Measurements from ENCODE around the gene SLC35D2.

Gene SLC35D2

GRCh38 chr9:96394832-96395496 lies 11.5 kb upstream of the SLC35D2 start:
- no peak overlapping the region for H3K4me3 ChIP-seq (ENCODE audit: low read depth, low read length)
- no peak for TF ChIP-seq MAX (IDR thresholded peaks at IDR 0.05; ENCODE audit: low read depth, low read length)
- no peak for TF ChIP-seq POLR2A (IDR thresholded peaks at IDR 0.05; ENCODE audit: extremely low read depth, insufficient read length)
- TF ChIP-seq CTCF (IDR thresholded peaks at IDR 0.05; ENCODE audit: low read depth, low read length), result no peak
- TF ChIP-seq MYC (IDR thresholded peaks at IDR 0.05; ENCODE audit: low read depth, low read length), result no peak

GRCh38 chr9:96392263-96392662 lies 8.8 kb upstream of the SLC35D2 start:
- no peak overlapping the region for H3K4me3 ChIP-seq (ENCODE audit: low read depth, low read length)
- no peak for TF ChIP-seq MYC (IDR thresholded peaks at IDR 0.05; ENCODE audit: low read depth, low read length)
- TF ChIP-seq CTCF (IDR thresholded peaks at IDR 0.05; ENCODE audit: low read depth, low read length), result no peak
- TF ChIP-seq POLR2A (IDR thresholded peaks at IDR 0.05; ENCODE audit: extremely low read depth, insufficient read length), result no peak
- TF ChIP-seq MAX (IDR thresholded peaks at IDR 0.05; ENCODE audit: low read depth, low read length), result no peak
- no peak for DNase-seq (ENCODE audit: low read depth)

More at GRCh38 chr9:96394832-96395496, 11.5 kb upstream of the SLC35D2 start:
- DNase-seq (ENCODE audit: low read depth), result no peak

GRCh38 chr9:96391021-96391765 lies 7.7 kb upstream of the SLC35D2 start:
- TF ChIP-seq CTCF (IDR thresholded peaks at IDR 0.05; ENCODE audit: low read depth, low read length) (no peak), POLR2A (IDR thresholded peaks at IDR 0.05; ENCODE audit: extremely low read depth, insufficient read length) (no peak)
- no peak overlapping the region for H3K4me3 ChIP-seq (ENCODE audit: low read depth, low read length)
- no peak for DNase-seq (ENCODE audit: low read depth)

- no peak for TF ChIP-seq MAX (IDR thresholded peaks at IDR 0.05; ENCODE audit: low read depth, low read length)
- TF ChIP-seq MYC (IDR thresholded peaks at IDR 0.05; ENCODE audit: low read depth, low read length), result no peak
- TF ChIP-seq CTCF (IDR thresholded peaks at IDR 0.05; ENCODE audit: low read depth, low read length), result no peak
- TF ChIP-seq POLR2A (IDR thresholded peaks at IDR 0.05; ENCODE audit: extremely low read depth, insufficient read length), result no peak
- DNase-seq (ENCODE audit: low read depth), result no peak
- H3K4me3 ChIP-seq (ENCODE audit: low read depth, low read length), result no peak overlapping the region
Observed at GRCh38 chr9:96388144-96388543, 4.6 kb upstream of the SLC35D2 start.

GRCh38 chr9:96386157-96386556 lies 2.6 kb upstream of the SLC35D2 start:
- DNase-seq (ENCODE audit: low read depth), result no peak
- H3K4me3 ChIP-seq (ENCODE audit: low read depth, low read length), result no peak overlapping the region
- TF ChIP-seq MYC (IDR thresholded peaks at IDR 0.05; ENCODE audit: low read depth, low read length) (no peak), POLR2A (IDR thresholded peaks at IDR 0.05; ENCODE audit: extremely low read depth, insufficient read length) (no peak), CTCF (IDR thresholded peaks at IDR 0.05; ENCODE audit: low read depth, low read length) (no peak), MAX (IDR thresholded peaks at IDR 0.05; ENCODE audit: low read depth, low read length) (no peak)
